Camera-type eye (tissue), 1 donor: ENCODE results near the gene C2orf69. TPM values are rescaled to one million over a fixed set of nuclear protein-coding genes. Genes with fewer than 3 reads are reported as not detected.

Experiments used
- total RNA-seq: library from RNA; depleted of rRNA; stranded (reverse); fragments of >200 nt; gene quantifications from one replicate; pipeline ENCODE4 v1.2.3, GENCODE V29; 2014

The C2orf69 gene, protein sequence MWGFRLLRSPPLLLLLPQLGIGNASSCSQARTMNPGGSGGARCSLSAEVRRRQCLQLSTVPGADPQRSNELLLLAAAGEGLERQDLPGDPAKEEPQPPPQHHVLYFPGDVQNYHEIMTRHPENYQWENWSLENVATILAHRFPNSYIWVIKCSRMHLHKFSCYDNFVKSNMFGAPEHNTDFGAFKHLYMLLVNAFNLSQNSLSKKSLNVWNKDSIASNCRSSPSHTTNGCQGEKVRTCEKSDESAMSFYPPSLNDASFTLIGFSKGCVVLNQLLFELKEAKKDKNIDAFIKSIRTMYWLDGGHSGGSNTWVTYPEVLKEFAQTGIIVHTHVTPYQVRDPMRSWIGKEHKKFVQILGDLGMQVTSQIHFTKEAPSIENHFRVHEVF
- 19.6 TPM for total RNA-seq

DNA sequence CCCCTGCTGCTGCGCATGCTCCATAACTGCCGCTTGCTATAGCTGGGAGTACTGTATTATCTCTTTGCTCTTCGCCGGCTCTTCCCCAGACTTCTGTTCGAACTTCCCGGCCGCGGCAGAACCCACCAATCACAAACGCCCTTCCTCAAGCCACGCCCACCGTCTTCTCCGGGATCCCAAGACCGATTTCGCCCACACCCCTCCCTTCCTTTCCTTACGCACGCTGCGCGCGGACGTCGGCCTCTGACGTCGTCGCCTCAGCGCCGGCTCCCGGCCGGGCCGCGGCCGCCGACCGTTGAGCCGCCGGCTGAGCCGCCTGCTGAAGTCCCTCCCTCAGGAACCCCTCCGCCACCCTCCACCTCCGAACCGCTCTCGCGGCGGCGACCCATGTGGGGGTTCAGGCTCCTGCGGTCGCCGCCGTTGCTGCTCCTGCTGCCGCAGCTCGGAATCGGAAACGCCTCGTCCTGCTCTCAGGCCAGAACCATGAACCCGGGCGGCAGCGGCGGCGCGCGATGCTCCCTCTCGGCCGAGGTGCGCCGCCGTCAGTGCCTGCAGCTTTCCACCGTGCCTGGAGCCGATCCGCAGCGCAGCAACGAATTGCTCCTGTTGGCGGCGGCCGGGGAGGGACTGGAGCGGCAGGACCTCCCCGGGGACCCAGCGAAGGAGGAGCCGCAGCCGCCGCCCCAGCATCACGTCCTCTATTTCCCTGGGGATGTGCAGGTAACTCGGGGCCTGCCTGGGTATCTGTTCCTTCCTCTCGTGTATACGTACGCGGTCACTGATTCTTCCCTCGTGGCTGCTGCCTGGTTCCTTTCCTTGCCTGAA, at the start of gene C2orf69:
TSS of gene C2orf69 (plus strand) at position 242 of the 825 bp plus-strand sequence. CDS start at position 388, 146 bp downstream.

DNA sequence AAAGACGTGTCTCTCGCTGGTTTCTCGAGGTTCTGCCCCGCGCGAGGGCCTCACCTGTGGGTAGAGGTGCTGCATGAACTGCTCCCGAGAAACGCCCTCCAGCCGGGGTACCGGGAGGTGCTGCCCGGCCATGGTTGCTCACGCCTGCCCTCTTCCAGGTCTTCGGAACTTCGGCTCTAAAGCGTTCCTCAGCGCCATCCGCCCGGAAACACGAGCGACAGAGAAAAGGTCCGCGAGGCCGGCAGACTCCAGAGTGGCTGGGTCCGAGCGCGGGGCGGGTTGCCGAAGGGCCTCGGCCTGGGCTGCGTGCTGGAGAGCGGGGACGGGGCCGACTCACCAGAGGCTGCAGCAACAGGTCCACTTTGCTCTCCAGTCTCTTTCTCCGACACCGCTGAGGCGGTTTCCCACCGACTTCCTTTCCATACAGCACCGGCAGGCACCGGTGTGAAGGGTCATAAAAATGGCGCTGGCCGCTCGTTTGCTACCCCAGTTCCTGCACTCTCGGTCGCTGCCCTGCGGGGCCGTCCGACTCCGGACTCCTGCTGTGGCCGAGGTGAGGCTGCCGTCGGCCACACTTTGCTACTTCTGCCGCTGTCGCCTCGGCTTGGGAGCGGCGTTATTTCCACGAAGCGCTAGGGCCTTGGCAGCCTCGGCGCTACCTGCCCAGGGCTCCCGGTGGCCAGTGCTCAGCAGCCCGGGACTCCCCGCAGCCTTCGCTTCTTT, 44.4 kb downstream of the C2orf69 start, which contains the start of the genes MAIP1 and TYW5:
TSS of gene MAIP1 (plus strand) at position 244 of the 723 bp plus-strand sequence. CDS start at position 461, 217 bp downstream.
TSS of gene TYW5 (minus strand) at position 153 of the 723 bp plus-strand sequence. CDS start at position 132, 21 bp downstream.

Other genes with a start within 250 kb of the C2orf69 start
- 2.3 TPM for gene FTCDNL1, start 60.1 kb upstream of the C2orf69 start, total RNA-seq
- gene TYW5, start 44.2 kb downstream of the C2orf69 start, total RNA-seq = 19.2 TPM
- 13.0 TPM for gene MAIP1, start 44.3 kb downstream of the C2orf69 start, total RNA-seq